Measurements from ENCODE around the gene BCL2. TPM values are rescaled to one million over a fixed set of nuclear protein-coding genes. Genes with fewer than 3 reads are reported as not detected.
A peak's percentile ranks its signal among the peaks of the same experiment; 100 is the strongest.
"Not testable (repeated sequence)": the region's sequence is repeated elsewhere in the genome, so short reads cannot be mapped to it uniquely, and the experiment has no call there.

Gene BCL2
- total RNA-seq, 1 donor from 2014 or later, result 4.9 TPM

DNA sequence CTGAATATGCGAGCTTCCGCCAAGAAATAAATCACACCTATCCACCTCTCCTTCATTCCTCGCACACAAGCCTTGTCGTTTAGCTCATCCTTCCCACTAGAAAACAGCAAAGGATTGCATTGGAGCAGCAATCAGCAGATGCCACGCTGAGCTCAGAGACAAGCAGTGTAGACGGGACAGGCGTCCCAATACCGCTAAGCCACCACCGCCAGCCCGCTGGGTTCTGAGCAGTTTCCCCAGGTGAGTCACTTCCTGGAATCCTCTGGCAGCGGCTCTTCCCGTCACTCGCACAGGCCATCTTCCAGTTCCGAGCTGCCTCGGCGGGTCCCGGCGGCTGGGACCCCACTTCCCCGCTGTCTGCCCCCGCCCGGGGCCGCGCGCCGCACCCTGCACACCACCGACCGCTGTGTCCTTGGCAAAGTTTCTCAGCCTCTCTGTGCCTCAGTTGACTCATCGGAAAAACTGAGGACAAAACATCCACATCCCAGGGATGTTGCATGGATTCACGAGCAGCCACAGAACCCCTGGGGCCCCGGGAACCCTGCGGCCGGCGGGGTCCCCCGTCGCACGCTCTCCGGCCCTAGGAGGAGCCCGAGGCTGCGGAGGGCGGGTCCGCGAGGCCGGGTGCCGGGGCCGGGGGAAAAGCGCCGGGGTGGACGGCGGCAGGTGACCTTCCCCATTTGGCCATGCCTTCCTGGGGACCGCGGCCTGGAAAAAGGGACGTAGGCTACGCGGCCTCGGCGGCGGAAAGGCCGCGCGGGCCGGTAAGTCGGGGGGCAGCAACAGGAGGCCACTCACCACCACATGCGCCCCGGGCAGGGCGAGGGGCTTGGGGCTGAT, 46.9 kb upstream of the BCL2 start:
- Histone ChIP-seq H3K9me3 (ENCODE audit: low read depth) (no peaks in the 10 kb centered on the region), H3K27me3 (no peaks in the 10 kb centered on the region), H3K9ac (peak overlapping the region; percentile 22), H3K36me3 (no peaks in the 10 kb centered on the region), H3F3A (ENCODE audit: low read depth) (peaks cover 20% of the 10 kb centered on the region), H4K20me1 (ENCODE audit: low read depth) (peaks cover 17% of the 10 kb centered on the region), H3K4me3 (peak overlapping the region; percentile 93), H3K4me1 (peaks cover 10% of the 10 kb centered on the region), H3K4me2 (peak overlapping the region; percentile 86), H3K27ac (peak overlapping the region; percentile 94), H3K79me2 (ENCODE audit: low read depth) (peaks cover 39% of the 10 kb centered on the region), H2AFZ (replicated peaks) (peak overlapping the region; percentile 19)
- no peak overlapping the region for H3K27ac Mint-ChIP-seq
- peaks cover 2% of the 10 kb centered on the region for H3K27me3 Mint-ChIP-seq (ENCODE audit: insufficient read depth, low read depth)
- H3K4me1 Mint-ChIP-seq, result peaks cover 15% of the 10 kb centered on the region
- H3K4me3 Mint-ChIP-seq, result peak overlapping the region; percentile 95
- TF ChIP-seq, protein P1, sequence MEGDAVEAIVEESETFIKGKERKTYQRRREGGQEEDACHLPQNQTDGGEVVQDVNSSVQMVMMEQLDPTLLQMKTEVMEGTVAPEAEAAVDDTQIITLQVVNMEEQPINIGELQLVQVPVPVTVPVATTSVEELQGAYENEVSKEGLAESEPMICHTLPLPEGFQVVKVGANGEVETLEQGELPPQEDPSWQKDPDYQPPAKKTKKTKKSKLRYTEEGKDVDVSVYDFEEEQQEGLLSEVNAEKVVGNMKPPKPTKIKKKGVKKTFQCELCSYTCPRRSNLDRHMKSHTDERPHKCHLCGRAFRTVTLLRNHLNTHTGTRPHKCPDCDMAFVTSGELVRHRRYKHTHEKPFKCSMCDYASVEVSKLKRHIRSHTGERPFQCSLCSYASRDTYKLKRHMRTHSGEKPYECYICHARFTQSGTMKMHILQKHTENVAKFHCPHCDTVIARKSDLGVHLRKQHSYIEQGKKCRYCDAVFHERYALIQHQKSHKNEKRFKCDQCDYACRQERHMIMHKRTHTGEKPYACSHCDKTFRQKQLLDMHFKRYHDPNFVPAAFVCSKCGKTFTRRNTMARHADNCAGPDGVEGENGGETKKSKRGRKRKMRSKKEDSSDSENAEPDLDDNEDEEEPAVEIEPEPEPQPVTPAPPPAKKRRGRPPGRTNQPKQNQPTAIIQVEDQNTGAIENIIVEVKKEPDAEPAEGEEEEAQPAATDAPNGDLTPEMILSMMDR (IDR thresholded peaks at IDR 0.05), result no peak
- TF ChIP-seq EZH2 (IDR thresholded peaks at IDR 0.05) (no peak), EZH2phosphoT487 (IDR thresholded peaks at IDR 0.05) (no peak)
- peak; percentile 51 for DNase-seq (ENCODE audit: low spot score)
- peaks cover 5% of the 10 kb centered on the region for H3K9me3 Mint-ChIP-seq
- H3K36me3 Mint-ChIP-seq, result peaks cover 17% of the 10 kb centered on the region

DNA sequence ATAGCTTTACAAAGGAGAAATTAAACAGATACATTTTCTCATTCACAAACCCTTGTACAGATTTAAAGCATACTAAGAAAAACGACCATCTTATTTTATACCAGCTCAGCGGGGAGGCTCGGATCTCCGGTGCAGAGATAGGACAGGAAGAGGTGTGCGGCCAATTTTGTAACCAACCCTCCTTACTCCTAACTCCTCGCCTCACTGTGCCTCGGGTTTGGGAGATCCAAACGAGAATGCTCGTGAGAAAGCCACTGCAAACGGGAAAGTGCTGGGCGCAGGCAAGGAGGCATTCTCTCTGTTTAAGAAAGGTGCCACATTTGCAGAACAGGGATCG, 46.3 kb upstream of the BCL2 start:
- Histone ChIP-seq H3K9ac (peak overlapping the region; percentile 22), H2AFZ (replicated peaks) (peak overlapping the region; percentile 19), H4K20me1 (ENCODE audit: low read depth) (peaks cover 17% of the 10 kb centered on the region), H3F3A (ENCODE audit: low read depth) (peaks cover 20% of the 10 kb centered on the region), H3K36me3 (no peaks in the 10 kb centered on the region), H3K27me3 (no peaks in the 10 kb centered on the region), H3K9me3 (ENCODE audit: low read depth) (no peaks in the 10 kb centered on the region), H3K4me3 (peak overlapping the region; percentile 93), H3K79me2 (ENCODE audit: low read depth) (peaks cover 39% of the 10 kb centered on the region), H3K4me2 (peak overlapping the region; percentile 86), H3K4me1 (peaks cover 10% of the 10 kb centered on the region), H3K27ac (no peak overlapping the region)
- DNase-seq (ENCODE audit: low spot score), result peak; percentile 31
- H3K36me3 Mint-ChIP-seq, result peaks cover 19% of the 10 kb centered on the region
- H3K9me3 Mint-ChIP-seq, result peaks cover 5% of the 10 kb centered on the region
- peak overlapping the region; percentile 95 for H3K4me3 Mint-ChIP-seq
- TF ChIP-seq, protein P1 (IDR thresholded peaks at IDR 0.05), result no peak
- TF ChIP-seq EZH2 (IDR thresholded peaks at IDR 0.05), result no peak
- TF ChIP-seq EZH2phosphoT487 (IDR thresholded peaks at IDR 0.05), result no peak
- H3K27me3 Mint-ChIP-seq (ENCODE audit: insufficient read depth, low read depth), result peaks cover 2% of the 10 kb centered on the region
- peak overlapping the region; percentile 26 for H3K27ac Mint-ChIP-seq
- peaks cover 15% of the 10 kb centered on the region for H3K4me1 Mint-ChIP-seq

DNA sequence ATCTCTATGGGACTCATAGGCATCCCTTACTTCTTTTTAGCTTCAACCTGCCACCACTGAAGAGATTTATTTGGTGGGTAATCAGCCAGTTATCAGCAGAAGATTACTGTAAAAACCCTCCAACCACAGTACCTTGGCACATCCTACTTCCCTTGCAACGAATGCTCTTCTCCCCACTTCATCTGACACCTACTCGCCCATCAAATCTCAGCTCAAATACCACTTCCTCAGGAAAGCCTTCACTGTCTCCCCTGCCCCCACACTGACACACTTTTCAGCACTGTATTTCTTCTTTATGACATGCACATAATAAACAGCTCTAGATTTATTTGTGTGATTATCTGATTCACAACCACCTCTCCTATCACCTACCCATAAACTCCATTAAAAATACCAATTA, 44.4 kb upstream of the BCL2 start:
- peaks cover 15% of the 10 kb centered on the region for H3K4me1 Mint-ChIP-seq
- no peak overlapping the region for H3K4me3 Mint-ChIP-seq
- no peak overlapping the region for H2AFZ ChIP-seq (replicated peaks)

DNA sequence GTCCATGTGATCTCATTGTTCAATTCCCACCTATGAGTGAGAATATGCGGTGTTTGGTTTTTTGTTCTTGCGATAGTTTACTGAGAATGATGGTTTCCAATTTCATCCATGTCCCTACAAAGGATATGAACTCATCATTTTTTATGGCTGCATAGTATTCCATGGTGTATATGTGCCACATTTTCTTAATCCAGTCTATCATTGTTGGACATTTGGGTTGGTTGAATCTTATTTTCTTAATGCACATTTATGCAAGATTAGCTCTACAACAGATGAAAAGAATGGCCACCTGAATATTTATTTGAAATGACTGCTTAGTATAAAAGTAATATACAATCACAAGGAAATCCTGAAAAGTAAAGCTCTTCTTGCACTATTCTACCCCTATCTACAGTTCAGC, 43.9 kb upstream of the BCL2 start:
- Histone ChIP-seq H3K79me2 (ENCODE audit: low read depth) (peaks cover 39% of the 10 kb centered on the region), H3F3A (ENCODE audit: low read depth) (peaks cover 13% of the 10 kb centered on the region)
- H3K4me1 Mint-ChIP-seq, result peaks cover 14% of the 10 kb centered on the region

More for the DNA sequence above, 44.4 kb upstream of the BCL2 start:
- Histone ChIP-seq H3K27me3 (no peaks in the 10 kb centered on the region), H3K9ac (no peak overlapping the region), H3K4me1 (peaks cover 10% of the 10 kb centered on the region), H3K27ac (no peak overlapping the region), H3K4me2 (no peak overlapping the region), H3K4me3 (no peak overlapping the region), H4K20me1 (ENCODE audit: low read depth) (peaks cover 17% of the 10 kb centered on the region), H3F3A (ENCODE audit: low read depth) (peaks cover 18% of the 10 kb centered on the region), H3K79me2 (ENCODE audit: low read depth) (peaks cover 39% of the 10 kb centered on the region), H3K9me3 (ENCODE audit: low read depth) (no peaks in the 10 kb centered on the region), H3K36me3 (peaks cover 10% of the 10 kb centered on the region)
- TF ChIP-seq EZH2 (IDR thresholded peaks at IDR 0.05), result no peak
- TF ChIP-seq EZH2phosphoT487 (IDR thresholded peaks at IDR 0.05), result no peak
- TF ChIP-seq, protein P1 (IDR thresholded peaks at IDR 0.05), result no peak
- no peak overlapping the region for H3K27ac Mint-ChIP-seq
- H3K9me3 Mint-ChIP-seq, result peaks cover 2% of the 10 kb centered on the region
- H3K27me3 Mint-ChIP-seq (ENCODE audit: insufficient read depth, low read depth), result peaks cover 2% of the 10 kb centered on the region
- no peak for DNase-seq (ENCODE audit: low spot score)
- peaks cover 16% of the 10 kb centered on the region for H3K36me3 Mint-ChIP-seq

More for the DNA sequence above, 43.9 kb upstream of the BCL2 start:
- not testable (repeated sequence) for H3K9me3 Mint-ChIP-seq; H3K27ac Mint-ChIP-seq; H3K27ac ChIP-seq; H3K4me2 ChIP-seq; H3K9ac ChIP-seq; H3K4me3 Mint-ChIP-seq; H3K9me3 ChIP-seq (ENCODE audit: low read depth); DNase-seq (ENCODE audit: low spot score); H3K27me3 ChIP-seq; H3K27me3 Mint-ChIP-seq (ENCODE audit: insufficient read depth, low read depth); H2AFZ ChIP-seq (replicated peaks); H3K36me3 ChIP-seq; H3K4me3 ChIP-seq
- H3K4me1 ChIP-seq, result peaks cover 10% of the 10 kb centered on the region
- peaks cover 17% of the 10 kb centered on the region for H4K20me1 ChIP-seq (ENCODE audit: low read depth)
- H3K36me3 Mint-ChIP-seq, result peaks cover 14% of the 10 kb centered on the region
